PC-3 (cell line): Measurements from ENCODE around the gene CD82.

ENCODE experiments used
- EZH2 ChIP-seq: fragments of 300-600 bp; sonication (generic); IDR thresholded peaks from one replicate; pipeline ENCODE4 v1.6.1; 2017; ENCODE audit warnings: antibody characterized with exemption, mild to moderate bottlenecking, low read length; ENCODE audit not compliant: unreplicated experiment
- EZH2phosphoT487 ChIP-seq: fragments of 300-600 bp; sonication (generic); IDR thresholded peaks from 2 replicates; pipeline ENCODE4 v1.6.1; 2018; ENCODE audit warnings: mild to moderate bottlenecking, antibody characterized with exemption, low read length, borderline replicate concordance
- TF ChIP-seq, protein P1 (sequence below): fragments of 300-600 bp; sonication (generic); conservative IDR thresholded peaks from 2 replicates; pipeline ENCODE4 v1.5.1; 2017; ENCODE audit warnings: antibody characterized with exemption, low read depth, mild to moderate bottlenecking, low read length

DNA sequence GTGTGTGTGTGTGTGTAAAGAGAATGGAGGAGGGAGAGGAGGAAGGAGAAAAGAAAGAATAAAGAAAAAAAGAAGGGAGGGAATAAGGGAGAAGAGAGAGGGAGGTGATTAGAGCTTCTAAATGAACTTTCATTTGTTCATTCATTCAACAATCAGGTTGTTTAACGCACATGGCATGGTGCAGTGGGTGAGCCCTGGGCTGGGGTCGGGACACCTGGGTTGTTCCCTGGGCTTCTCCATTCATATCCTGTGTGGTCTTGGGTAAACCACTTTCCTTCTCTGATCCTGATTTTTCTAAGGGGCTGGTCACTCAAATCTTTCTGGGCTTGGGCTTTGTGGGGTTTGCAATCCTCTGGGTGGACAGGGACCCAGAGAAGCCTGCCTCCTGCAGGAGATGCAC lies 47.9 kb upstream of the CD82 start:
- TF ChIP-seq, protein P1, sequence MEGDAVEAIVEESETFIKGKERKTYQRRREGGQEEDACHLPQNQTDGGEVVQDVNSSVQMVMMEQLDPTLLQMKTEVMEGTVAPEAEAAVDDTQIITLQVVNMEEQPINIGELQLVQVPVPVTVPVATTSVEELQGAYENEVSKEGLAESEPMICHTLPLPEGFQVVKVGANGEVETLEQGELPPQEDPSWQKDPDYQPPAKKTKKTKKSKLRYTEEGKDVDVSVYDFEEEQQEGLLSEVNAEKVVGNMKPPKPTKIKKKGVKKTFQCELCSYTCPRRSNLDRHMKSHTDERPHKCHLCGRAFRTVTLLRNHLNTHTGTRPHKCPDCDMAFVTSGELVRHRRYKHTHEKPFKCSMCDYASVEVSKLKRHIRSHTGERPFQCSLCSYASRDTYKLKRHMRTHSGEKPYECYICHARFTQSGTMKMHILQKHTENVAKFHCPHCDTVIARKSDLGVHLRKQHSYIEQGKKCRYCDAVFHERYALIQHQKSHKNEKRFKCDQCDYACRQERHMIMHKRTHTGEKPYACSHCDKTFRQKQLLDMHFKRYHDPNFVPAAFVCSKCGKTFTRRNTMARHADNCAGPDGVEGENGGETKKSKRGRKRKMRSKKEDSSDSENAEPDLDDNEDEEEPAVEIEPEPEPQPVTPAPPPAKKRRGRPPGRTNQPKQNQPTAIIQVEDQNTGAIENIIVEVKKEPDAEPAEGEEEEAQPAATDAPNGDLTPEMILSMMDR, result no peak
- TF ChIP-seq EZH2 (no peak), EZH2phosphoT487 (no peak)
